ENCODE results near the gene STK38.

The STK38 gene

GRCh38 chr6:36563237-36563927, 16.1 kb upstream of the STK38 start:
- DNase-seq = no peak

- no peak for DNase-seq
Measured at GRCh38 chr6:36560822-36561221, 13.5 kb upstream of the STK38 start.

DNA sequence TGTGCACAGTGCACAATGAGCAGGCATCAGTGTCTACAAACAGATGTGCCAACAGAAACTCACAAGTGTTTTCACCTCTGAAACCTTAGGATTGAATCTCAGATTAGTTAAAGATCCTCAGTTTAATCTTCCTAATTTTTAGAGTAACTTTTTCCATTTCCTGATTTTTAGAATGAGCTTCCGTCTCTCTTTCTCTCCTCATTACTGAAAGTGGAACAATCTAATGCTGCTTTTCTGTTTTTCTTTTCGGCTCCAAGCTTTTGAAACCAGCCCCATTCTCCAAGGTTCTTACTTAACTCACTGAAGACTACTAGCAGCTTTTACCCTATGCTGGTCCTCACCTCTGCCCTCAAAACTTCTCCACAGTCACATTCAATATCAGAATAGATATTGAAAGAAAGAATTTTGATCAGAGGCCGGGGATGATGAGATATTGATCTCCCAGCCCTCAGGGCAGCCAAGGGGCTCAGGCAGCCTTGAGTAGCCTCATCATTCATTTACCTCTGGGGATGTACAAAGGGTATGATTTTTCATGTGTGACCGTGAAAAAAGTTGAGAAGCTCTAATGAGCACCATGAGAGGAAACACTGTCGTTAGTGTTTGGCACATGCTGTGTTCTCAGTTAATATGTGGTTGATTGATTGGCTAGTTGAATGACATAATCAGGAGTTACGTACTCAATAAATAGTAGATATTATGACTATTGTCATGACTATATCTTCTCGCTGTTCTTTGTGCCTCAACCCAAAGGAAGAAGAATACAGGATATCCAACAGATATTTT, 11.9 kb upstream of the STK38 start:
- DNase-seq = no peak

- DNase-seq = no peak
Measured at GRCh38 chr6:36556281-36556680, 9.0 kb upstream of the STK38 start.

DNA sequence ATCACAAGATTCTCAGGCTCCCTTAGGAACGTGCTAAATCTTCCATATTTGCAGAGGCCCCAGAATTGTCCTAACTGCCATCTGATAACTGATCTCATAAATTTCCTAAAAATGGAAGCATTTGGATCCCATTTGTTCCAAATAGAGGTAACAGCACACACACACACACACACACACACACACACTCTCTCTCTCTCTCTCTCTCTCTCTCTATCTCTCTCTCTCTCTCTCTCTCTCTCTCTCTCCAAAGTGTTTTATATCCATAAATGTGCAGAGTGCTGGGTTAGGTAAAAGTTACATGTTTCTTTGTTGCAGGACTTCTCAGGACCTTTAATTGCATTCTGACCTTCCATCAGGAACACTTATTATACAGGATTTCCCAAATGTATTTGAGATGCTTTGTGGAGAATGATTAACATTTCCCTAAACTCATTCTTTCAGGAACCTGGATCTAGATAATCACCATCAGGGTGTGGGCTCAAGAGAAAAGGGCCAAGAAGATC, 8.5 kb upstream of the STK38 start:
- no peak for DNase-seq

- DNase-seq = no peak
Measured at GRCh38 chr6:36550473-36551000, 3.3 kb upstream of the STK38 start.

DNA sequence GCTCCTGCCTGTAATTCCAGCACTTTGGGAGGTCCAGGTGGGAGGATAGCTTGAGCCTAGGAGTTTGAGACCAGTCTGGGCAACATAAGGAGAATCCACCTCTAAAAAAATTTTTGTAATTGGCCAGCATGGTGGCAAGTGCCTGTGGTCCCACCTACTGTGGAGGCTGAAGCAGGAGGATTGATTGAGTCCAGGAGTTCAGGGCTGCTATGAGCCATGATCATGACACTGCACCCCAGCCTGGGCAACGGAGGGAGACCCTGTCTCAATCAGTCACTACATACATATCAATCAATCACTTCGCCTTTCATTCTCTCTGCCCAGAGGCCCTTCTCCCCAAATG, 1.1 kb upstream of the STK38 start:
- DNase-seq = no peak

DNA sequence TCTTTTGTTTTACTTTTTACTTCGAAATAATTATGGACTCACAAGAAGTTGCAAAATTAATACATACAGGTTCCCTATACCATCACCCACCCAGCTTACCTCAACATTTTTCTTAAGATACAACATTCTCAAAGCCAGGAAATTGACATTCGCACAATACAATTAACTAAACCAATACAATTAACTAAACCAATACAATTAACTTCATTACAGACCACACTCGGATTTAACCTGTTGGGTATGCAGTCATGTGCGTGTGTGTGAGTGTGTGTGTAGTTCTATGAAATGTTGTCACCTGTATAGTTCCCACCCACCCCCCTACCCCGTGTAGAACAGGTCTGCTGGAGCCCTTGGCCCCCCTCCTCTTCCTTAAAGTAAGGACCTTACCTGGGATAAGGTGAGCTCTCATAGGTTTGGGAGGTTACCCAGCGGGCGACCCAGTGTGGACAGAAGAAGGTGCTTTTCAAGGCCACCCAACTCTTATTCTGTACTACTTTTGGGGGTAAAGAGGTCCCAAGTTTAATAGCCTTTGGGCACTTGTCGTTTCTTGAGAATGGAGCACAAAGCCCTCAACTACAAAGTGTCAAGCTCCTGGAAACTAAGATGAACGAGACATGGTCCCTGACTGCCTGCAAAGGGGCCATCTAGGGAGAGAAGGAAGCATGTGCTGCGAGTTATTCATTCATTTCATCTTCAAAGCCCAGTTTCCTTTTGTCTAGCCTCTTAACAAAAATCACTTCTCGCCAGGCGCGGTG, 544 bp upstream of the STK38 start:
- DNase-seq = peak; percentile 10

DNA sequence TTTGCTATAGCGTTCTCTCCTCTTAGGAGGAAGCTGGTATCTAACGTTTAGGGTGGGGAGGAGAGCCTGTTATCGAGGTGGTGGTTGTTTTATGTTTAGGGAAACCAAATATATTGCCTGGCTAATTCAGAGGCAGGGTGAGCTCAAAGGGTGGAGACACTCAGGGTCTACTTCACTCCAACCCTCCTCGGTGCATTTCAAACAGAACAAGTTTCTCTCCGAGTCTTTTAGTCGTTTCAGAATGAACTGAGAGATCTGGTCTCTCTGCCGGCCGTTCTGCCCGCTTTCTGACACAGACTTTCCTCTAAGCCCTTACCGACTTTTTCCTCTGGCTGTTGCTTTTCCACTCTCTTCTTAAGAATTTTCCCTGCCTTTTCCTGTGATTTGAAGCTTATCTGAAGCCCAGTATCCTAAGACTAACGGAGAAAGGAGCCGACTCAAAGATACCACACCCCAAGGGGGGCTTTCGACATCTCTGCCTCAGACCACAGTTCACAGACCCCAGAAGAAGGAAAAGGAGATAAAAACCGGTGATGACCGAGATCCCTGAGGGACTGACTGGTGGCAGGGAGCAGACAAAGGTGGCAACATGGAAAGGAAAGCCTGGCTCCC, 865 bp downstream of the STK38 start:
- DNase-seq = peak; percentile 40

- DNase-seq = no peak
Measured at GRCh38 chr6:36545767-36546307, 1.4 kb downstream of the STK38 start.

DNA sequence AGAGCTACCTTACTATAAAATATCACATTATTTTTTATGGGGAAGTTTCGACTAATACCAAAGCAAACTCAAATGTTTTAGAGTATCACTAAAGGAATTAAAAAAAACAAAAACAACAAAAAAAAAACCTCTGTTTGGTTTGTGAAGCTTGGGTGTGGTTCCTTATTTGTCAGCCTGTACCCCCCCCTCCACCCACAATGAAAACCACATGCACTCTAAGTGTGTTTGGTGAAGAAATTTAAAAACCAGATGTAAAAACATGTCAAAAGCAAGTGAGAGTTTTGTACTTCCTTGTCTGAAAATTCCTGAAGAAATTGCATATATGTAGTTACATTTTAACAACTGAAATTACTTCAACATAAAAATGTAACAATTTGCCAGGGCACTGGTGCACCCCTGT, 3.1 kb downstream of the STK38 start:
- DNase-seq = peak; percentile 35

GRCh38 chr6:36542041-36542440, 5.2 kb downstream of the STK38 start:
- DNase-seq = no peak

DNA sequence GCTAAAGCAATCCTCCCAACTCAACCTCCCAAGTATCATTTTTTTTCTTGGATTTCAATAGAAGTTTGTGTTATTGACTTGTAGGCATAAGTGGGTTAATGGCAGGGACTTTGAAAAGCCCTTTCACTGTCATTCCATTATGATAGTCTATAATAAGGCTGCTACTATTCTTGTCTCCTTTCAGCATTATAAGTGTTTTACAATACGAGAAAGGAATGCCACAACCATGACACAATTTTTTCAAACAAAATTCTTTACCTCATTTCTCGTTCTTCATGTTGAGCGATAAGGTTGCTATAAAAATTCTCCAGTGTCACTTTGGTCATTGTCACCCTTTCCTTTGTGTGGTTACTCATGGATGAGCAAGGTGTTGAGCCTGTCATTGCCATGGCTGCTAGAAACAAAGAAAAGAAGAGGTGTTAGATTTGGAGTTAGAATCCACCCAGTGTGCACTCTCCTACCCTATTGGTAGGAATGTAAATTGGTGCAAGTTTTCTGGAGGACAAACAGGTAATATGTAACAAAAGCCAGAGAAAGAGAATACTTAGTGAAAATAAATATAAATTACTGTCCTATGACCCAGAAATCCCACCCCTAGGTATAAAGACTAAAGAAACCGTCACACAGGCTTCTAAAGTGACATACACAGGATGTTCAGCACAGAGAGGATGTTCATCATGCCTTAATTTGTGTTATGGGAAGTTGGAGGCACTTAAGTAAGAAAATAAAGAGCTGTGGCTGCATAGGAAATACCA, 7.3 kb downstream of the STK38 start:
- DNase-seq = no peak

DNA sequence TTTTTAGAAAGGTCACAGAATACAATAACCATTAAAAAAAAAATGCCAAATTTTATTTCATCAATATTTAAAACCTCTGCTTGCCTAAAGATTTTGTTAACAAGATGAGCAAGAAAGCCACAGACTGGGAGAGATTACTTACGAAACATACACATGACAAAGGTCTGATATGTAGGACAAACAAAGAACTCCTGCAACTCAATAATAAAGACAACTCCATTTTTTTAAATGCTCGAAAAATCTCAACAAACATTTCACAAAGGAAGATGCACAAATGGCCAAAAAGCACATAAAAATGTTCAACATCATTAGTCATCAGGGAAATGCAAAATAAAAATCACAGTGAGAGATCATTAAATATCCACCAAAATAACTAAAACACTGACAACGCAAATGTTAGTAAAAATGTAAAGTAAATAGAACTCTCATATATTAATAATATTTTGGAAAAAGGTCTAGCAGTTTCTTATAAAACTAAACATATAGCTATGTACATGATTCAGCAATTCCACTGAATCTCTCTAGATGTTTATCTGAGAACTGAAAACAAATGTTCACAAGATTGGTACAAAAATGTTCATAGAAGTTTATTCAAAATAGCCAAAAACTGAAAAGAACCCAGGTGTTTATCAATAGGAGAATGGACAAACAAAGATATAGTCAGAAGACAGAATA, 10.3 kb downstream of the STK38 start:
- DNase-seq = no peak

DNA sequence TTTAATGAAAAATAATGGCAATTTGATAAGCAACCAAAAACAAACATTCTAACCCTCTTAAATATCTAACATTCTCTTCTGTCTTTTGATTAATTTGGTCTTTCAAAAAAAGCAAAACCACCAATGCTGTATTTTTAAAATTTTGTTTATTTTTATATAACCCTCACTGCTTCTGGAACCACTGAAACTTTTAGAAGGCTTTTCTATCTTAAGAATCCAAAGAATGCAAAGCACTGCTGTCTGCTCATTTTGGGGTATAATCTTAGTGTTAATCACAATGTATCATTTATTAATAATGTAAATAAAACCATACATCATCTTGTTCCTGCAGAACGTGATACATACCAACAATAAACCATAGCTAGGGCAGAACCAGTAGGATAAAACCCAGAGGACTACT, 14.0 kb downstream of the STK38 start:
- DNase-seq = no peak

- no peak for DNase-seq
Measured at GRCh38 chr6:36526066-36526465, 21.2 kb downstream of the STK38 start.

- no peak for DNase-seq
Measured at GRCh38 chr6:36525346-36525745, 21.9 kb downstream of the STK38 start.

GRCh38 chr6:36524871-36525270, 22.4 kb downstream of the STK38 start:
- no peak for DNase-seq

DNA sequence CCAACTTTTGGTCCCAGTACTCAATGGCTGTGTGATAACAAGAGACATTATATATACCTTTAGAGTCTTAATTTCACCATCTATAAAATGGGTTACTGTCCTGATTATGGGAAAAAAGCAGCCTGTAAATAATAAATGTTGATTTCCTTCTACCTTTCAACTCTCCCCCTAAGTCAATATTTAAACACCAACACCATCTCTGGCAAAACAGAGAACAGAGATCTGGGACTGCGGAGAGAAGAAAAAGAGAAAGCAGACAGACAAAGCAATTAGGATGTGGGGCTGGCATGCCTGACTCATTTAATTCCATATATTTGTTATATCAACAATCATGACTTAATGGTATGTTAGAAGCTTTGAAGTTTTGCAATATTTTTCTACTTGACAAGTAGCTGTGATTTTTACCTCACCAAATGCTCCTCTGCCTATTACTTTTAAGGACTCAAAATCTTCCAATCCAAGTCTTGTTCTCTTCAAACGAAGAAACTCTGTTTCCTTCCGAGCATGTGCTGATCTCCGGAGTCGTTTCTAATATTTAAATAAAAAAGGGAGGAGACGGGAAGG, 23.3 kb downstream of the STK38 start:
- DNase-seq = no peak

DNA sequence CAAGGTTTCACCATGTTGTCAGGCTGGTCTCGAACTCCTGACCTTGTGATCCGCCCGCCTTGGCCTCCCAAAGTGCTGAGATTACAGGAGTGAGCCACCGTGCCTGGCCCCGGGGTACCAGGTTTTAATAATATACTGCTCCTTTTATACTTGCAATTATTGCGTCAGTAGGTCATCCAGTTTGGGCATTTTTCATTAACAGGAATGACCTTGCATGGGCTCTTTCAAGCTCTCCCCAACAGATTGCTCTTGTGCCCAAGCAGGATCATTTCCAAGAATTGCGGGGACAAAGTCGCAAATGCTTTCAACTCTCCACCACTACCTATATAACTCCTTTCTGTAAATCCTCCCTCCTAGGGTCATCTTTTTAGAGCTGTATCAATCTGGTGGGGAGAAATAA, 23.8 kb downstream of the STK38 start:
- no peak for DNase-seq

DNA sequence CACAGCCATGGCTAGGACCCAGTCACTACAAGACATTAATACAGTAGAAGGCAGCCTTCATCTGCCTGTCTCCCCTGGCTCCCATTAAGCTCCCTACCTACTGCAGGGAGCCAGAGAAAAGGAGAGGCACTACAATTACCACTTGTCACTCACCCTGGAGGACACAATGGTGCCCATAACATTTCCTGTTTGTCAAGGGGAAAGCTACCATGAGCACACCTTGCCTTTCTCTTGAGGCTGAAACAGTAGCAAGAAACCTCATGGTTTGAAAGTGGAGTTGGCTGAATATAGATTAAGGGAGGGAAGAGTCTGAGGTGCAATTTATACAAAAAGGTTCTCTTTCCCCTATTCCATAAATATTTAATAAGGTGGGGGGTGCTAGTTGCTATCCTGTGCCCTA, 27.9 kb downstream of the STK38 start:
- no peak for DNase-seq

Data from stimulated activated CD4-positive, alpha-beta T cell treated with anti-CD3 and anti-CD28 coated beads, Interleukin-15, amount 100 ng/mL, for 24 hours (primary cell).